Stimulated activated CD8-positive, alpha-beta memory T cell treated with anti-CD3 and anti-CD28 coated beads, Interleukin-7, amount 100 ng/mL, for 4 hours (primary cell): ENCODE measurements around the gene SLC35B1.
"Not testable (repeated sequence)": the region's sequence is repeated elsewhere in the genome, so short reads cannot be mapped to it uniquely, and the experiment has no call there.

Experiments used
- DNase-seq, 2 donors: peaks; one replicate each; pipeline ENCODE4 v3.0.0-alpha.2; 2020; ENCODE audit warnings: low read depth in 2 of 2

Gene SLC35B1

DNA sequence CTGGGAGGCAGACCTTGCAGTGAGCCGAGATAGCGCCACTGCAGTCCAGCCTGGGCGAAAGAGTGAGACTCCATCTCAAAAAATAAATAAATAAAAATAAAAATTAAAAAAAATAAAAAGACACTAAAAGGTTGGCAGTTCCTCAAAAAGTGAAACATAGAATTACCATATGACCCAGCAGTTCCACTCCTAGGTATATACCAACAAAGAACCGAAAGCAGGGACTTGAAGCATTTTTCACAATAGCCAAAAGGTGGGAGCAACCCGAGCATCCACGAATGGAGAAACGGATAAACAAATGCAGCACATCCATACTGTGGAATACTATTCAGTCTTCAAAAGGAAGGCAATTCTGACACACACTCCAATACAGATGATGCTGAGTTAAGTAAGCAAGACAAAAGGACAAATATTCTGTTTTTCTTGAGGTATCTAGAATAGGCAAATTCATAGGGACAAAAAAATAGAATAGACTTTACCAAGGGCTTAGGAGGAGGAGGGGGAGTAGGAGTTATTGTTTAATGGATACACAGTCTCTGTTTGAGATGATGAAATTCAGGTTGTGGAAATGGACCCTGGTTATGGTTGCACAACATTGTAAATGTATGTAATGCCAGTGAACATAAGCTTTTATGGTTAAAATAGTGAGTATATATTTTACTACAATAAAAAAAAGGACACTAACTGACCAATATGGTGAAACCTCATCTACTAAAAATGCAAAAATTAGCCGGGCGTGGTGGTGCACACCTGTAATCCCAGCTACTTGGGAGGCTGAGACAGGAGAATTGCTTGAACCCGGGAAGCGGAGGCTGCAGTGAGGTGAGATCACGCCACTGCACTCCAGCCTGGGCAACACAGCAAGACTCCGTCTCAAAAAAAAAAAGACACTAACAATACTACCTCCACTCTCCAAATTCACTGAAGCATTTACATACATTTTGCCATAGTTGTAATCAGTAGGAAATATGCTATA is 27.0 kb upstream of the SLC35B1 start:
- no peak for DNase-seq

DNA sequence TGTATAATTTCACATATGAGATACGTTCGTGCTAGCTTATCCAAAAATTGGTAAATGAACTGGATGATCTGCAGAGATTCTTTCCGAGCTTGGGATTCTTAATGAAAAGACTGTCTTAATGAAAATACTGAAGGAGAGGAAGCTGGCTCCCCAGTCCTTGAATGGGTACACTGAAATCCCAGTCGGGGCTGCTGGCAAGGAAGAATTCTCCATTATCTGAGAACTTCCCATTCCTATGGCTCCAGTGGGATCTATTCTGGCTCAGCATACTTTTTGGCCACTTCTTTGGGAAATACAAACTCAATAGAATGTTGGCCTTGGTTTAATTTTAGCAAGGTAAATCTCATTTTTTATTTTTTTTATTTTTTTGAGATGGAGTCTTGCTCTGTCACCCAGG is 23.7 kb upstream of the SLC35B1 start:
- no peak for DNase-seq

DNA sequence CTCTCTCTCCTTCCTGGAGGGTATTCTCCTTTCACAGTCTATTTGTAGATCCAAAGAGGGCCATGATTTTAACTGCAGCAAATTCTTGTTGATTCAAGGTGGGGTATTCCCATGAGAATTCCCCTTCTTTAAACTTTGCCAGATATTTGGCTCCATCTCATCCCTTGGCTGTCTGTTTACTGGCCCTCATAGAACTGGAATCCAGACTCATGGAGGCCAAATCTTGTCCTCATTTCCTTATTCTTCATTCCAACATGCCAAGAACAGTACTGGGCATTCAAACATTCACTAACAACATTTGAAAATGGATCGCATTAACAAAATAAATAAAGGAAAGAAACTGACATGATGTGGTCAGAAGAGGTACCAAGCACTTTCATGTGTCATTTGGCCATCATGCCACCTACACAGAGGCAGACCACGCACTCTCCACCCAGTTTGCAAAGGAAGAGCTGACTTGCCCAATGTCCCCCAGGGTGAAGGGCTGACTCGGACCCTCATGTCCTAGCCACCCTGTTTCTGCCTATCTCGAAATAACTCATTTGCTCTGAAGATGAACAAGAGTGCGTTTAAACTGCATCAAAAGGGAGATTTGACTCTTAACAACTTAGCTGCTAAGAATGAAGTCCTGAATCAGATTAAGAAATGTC is 23.1 kb upstream of the SLC35B1 start:
- no peak for DNase-seq

DNA sequence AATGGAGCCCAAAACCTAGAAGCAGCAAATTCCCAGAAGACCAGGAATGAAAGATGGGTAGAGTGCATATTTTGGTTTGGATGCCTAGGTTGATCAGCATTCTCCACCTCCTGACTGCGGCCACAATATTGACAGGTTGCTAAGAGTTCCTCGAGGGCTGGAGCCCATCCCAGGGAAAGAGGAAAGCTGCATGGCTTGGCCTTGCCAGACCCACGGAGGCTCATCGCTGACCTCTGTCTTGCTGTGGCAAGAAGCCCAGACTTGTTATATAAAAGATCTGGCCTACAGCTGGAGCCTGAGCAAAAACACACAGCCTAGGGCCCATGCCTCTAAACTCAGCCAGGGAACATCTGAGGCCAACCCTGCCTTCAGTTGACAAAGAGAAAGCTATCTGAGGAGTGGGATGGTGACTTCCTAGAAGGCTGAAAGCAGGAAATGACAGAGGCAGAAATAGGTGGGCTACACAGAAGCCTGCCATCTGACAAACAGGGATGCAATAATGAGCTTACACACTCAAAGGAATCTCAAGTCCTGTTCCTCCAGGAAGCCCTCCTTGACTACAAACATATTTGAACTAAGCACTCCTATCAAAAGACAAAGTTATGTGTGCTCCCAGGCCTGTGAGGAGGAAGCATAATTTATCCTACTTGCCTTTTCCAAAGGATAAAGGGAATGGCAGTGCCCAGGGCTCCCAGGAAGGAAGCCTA is 22.5 kb upstream of the SLC35B1 start:
- DNase-seq = no peak

DNA sequence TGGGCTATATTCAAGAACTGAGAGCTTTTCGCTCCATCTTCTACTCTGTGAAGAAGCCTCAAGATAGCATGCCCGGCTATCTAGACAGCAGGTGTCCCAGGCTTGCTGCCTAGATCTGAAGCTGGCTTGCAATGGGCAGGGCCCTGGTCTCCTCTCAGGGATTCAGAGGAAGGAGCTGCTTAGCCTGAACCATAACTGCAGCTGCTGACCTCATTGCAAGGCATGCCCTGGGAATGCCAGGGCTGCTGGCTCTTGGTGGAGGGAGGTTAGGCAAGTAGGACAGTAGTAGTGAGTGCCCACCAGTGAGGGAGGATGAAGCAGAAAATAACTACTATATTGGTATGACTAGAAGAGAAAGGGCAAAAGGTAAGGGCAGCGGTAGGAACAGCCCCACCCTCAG is 21.3 kb upstream of the SLC35B1 start:
- DNase-seq = no peak

DNA sequence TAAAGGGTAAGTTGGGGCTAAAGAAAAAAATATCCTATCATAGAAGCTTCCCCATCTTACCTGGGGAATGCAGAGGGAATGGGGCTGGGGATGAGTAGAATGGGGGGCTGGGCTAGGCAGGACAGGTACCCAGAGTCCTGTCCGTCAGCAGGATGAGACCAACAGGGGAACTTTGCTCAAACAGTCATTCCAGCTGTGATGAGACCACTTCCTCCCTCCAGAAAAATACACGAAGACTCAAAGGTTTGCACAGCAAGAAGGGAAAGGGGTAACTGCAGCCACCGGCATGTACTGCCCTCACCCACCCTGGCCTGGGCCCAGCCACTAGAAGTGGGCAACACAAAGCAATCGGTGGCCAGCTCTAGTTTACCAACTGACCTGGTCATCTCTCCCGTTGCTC is 20.7 kb upstream of the SLC35B1 start:
- no peak for DNase-seq

DNA sequence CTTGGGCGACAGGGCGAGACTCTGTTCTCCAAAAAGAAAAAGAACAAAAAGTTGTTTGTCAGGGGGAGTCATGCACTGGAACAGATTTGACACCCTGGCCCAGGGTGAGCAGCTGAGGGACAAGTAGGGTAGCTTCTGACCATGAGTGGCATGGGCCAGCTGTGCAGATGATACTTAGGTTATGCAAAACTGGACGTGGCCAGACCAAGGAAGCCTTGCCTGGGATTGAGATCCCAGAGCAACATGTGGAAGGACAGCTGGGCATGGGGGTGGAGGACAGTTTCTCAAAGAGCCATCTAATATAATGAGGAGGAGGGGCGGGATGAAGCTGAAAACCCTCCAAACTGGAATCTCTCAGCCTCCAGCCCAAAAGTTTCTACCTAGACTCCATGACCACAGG is 19.6 kb upstream of the SLC35B1 start:
- no peak for DNase-seq

DNA sequence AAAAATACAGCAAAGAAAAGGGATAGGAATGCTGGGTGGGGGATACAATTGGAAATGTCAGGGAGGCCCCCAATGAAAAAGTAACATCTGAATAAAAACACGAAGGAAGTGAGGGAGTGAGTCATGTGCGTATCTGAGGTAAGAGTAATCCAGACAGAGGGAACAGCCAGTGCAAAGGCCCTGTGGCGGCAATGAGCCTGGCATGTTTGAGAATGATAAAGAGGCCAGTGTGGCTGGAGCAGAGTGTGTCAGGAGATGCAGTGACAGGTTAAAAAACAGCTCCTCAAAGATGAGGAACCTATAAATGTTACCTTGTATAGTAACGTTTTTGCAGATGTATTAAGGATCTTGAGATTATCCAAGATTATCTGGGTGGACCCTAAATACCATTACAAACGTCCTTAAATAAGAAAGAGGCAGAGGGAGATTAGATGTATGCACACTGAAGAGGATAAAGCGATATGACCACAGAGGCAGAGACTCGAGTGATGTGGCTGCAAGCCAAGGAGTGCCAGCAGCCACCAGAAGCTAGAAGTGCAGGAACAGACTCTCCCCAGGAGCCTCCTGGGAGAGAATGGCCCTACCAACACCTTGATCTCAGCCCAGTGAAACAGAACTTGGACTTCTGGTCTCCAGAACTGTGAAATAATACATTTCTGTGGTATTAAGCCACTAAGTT is 17.8 kb upstream of the SLC35B1 start:
- no peak for DNase-seq

DNA sequence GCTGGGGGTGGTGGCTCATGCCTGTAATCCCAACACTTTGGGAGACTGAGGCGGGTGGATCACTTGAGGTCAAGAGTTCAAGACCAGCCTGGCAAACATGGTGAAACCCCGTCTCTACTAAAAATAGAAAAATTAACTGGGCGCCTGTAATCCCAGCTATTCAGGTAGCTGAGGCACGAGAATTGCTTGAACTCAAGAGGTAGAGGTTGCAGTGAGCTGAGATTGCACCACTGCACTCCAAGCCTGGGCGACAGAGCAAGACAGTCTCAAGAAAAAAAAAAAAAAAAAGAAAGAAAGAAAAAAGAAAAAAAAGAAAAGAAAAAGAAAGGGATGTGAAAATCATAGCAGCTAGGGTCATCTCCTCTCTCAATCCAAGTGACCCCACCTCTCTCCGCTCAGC is 16.8 kb upstream of the SLC35B1 start:
- not testable (repeated sequence) for DNase-seq

DNA sequence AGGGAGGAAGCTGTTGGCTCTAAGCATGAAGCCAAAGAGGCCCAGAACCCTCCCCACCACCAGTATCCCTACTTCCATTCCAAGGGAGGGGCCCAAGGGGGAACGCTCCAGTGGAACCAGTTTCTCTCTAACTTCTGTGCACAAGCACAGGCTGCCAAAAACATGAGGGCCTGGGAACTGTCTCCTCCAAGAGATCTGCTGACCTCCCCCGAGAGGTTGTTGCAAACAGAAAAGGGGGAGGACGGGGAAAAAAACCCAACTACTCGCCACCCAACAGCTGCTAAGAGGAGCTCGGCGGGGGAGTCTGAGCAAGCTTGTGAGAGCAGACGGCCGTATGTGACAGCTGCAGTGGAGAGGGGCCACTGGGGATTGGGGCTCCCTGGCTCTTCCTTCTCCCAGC is 15.7 kb upstream of the SLC35B1 start:
- DNase-seq = no peak

DNA sequence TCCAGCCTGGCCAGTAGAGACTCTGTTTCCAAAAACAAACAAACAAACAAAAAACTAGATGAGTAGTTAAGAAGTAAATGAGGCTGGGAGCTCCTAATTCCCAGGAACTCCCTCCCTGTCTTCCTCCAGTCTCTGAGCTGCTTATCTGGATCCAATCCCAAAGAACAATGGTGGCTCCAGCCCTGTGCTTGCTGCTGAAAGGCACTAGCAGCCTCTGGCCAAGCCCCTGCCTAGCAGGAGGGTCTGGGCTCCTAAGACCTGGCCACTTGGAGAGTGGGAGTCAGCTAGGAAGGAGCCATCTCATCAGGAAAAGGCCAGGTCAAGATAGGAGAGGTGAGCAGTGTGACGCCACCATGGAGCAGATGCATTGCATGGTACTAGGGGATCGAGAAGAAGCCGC is 14.3 kb upstream of the SLC35B1 start:
- no peak for DNase-seq

DNA sequence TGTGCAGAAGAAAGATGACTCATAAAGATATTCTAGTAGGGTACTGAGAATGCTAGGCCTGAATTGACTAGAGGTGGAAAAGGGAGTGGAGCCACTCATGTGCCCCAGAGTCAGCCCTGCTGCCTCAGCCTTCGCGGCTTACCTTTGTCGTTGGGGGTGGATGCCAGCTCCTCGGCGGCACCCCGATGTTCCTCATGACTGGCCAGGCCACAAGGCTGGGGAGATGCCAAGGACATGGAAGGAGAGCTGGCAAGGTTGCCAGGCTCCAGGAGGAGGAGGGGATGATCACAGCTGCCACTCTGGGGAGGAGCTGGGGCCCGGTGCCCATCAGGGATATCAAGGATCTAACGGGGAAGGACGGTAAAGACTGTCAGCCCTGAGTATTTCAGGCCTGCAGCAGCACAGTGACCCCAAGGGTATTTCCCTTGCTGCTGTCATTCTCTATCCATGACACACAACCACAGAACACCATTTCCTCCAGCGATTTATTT is 9.7 kb upstream of the SLC35B1 start:
- DNase-seq = no peak

DNA sequence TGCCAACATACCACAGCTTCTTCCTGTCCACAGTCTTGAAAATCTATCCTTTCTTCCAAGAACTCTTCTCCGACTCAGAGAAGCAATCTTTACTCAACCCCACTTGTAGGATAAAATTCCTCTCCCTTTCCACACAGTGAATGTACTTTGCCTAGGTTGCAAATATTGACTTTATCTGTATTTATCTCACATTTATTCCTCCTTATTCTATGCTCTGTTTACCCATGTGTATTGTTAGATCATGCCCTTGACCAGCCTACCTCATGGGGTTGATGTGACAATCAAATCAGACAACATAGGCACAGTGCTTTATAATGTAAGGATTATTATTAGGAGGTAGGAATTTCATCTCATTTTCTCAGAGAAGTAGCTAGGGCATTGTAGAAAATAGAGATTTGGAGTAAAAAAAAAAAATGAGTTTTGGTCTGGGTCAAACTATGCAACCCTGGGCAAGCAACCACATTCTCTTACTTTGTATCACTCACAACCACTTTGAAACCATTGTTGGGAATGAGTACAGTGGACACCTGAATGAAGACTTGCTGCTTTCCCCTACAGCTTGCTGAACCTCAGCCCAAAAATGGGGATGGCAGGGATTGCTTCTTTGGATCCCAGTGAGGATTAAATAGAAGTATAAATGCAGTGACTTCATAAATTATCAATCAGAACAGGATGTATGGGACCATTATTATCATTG is 9.1 kb upstream of the SLC35B1 start:
- DNase-seq = no peak

DNA sequence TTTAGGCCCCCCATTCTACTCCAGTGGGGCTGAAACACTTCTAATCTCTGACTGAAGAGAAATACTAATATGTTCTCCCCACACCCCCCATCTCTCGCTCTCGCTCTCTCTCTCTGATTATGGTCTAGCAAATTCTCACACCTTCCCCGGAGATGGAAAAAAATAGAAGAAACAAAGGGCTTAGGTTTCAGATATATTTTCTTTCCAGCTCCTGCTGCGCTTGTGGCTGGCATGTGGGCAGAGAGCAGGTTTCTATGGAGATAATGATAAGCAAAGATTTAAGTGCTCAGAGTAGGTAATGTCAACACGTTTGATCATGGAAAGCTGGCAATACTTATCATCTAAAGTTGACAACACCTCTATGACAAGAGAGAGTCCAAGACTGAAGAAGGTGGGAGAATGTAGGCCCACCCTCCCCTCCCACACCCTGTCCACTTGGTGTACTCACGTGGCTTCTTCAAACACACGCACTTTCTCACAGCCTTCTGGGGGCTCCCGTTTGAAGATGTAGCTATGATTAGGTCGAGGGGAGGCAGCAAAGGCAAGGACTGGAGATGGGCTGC is 8.0 kb upstream of the SLC35B1 start:
- DNase-seq = peak; percentile 39 to 43

DNA sequence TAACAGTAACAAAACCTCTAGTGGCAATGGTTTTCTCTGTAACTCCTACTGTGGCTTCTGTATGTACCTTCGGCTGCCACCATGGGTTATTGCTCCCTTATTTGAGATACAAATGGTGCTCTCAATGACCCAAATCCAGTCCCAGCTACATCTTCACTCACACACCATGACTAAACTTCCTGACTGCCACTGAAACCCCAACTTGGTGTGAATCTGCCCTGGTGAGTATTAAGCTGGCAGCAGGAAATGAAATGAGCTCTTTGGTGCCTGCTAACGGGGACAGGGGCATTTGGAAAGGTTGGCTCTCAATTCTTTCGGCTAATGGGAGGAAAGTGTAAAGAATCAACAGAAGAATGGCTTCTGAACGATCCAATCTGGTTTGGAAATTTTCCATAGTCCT is 7.5 kb upstream of the SLC35B1 start:
- no peak for DNase-seq

DNA sequence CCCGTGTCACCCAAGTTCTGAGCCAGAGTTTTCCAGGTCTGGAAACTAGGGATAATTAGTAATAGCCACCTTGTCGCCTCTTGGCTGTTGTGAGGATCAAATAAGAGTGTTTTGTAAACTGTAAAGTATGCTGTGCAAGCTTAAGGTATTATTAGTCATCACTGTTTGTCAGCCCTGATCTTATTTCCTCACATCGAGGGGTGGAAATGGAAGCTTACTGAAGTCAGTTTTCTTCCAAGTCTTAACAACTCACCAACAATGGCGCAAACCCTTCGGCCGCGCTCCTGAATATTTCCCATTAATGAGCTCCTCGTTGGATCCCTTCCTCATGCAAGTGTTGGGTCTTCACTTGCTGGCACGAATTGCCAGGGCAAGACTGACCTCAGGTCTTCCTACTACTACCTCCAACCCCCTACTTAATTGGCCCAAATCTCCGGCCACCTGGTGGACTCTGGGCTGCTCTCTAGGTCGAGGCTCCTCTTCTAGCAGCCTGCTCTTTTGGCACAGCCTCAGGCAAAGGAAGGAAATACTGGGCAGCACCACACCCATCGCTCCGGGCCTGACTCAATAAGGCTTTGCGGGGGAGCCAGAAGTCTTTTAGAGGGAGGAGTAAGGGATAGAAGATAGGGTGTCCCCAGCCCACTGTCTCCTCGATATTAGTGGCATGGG is 885 bp upstream of the SLC35B1 start:
- DNase-seq = no peak

DNA sequence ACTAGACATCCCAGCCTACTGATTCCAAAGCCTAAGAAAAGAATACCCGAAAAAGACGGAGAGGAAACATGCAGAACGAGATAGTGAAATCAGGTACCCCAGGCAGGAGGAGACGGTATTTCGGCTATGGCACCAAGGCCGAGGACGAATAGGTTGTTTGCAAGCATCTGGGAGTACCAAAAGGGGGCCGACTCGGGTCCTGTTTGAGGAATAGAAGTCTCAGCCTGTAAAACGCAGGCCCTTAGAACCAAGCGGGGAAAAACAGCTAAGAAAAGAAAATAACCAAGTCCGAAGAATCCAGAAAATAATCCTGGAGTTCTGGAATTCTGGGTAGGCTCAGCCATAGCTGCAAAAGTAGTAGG is 537 bp downstream of the SLC35B1 start:
- no peak for DNase-seq

DNA sequence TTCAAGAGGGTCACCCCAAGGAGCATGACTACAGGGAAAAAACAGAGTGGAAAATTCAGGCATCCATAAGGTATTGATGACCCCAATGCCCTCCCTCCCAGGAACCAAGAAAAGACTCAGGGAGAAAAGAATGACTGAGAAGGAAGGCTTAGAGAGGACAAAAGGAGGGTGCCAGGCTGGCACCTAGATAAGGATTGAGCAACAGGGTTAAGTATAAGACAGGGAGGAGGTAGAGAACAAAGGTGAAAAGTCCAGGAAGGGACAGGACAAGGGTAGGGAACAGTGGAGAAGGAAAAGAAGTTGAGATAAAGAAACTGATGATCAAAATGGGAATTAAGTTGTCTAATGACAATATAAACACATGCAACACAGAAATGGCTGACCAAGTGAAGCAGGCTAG is 2.5 kb downstream of the SLC35B1 start:
- DNase-seq = no peak

DNA sequence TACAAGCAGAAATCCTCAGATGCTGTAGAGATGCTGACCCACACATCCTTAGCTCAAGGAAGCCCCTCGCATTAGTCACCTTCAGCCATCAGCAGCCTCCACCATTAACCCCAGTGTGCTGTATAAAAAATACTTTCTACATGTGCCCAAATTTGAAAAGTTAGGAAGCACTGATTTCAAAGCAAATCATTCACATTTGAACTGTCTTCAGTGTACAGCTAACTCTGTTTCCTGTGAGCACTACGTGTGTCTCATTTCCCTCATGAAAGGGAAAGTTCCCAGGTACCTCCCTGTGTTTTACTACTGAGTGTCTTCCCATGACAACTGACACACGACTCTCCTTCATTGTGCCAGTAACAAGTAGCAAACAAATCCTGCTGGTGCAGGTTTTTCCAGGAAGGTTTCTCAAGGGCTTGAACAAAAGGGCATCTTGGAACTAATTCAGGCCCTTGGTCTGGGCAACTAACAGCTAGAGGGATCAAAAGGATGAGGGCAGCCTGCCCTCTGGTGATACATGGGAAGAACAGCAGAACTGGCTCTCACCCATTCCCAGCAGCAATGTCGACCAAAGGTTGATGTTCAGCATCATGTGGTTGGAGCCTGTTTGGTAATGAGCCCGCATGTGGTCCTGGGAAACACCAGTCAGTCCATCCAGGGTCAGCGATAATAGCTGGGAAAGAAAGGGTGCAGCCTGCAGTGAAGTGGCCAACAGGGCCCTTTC is 4.0 kb downstream of the SLC35B1 start:
- no peak for DNase-seq

DNA sequence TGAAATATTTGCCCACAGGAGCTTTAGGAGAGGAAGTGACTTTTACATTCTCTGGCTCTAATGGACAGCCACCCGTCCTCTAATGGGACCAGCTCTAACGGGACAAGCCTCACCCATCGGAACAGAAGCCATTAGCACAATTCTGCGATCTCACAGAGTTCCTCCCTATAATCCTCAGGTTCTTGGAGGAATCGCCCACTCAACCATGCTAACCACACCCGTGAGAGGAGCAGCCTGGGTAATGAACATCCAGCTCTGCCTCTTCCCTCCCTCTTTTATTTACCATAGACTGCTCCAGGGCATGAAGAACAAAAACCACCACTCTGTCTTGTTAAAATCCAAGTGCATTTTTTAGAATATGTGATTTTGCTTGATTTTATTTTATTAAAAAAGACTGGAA is 6.8 kb downstream of the SLC35B1 start:
- DNase-seq = no peak
